ENCODE data around the gene ATP2A2. TPM values are rescaled to one million over a fixed set of nuclear protein-coding genes. Genes with fewer than 3 reads are reported as not detected.

The ATP2A2 gene
- total and polyA plus RNA-seq, 4 donors, result 129 to 304 (median 263) TPM

DNA sequence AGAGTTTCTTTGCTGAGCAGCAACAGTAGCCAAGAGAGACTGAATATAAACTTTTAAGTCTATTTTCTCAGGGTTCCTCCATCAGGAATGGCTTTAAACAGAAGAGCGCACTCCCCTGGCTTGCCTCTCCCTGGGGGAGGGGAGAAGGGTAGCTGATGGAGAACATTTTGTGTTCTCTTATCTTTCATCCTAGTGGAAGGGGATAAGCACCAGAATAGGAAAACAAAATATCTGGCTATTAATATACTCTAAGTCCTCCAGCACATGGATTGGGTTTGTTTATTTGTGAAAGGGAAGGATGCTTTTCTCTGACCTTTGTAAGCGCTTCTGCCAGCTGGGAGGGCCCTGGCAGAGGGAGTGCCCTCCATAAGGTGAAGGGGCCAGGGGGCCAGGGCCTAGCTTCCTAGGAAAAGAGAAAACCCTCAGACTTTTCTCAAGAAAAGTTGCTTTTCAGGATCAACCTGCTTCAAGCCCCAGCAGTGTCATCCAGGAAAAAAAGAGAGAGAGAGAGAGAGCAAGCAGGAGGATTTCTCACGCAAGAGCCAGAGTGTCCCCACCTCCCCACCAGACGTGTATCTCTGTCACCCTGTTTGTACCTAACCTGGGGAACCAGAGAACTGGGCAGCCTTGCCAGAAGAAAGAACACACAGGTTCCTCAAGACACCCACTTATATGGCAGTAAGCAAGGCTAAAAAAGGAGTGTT lies 34.3 kb upstream of the ATP2A2 start:
- WGBS (ENCODE audit: insufficient coverage), result no CpG with 5 or more reads among the region's 4 CpGs
- no peaks in the 10 kb centered on the region for H3K27me3 ChIP-seq (ENCODE audit: control insufficient read depth, insufficient read depth, low read length)

DNA sequence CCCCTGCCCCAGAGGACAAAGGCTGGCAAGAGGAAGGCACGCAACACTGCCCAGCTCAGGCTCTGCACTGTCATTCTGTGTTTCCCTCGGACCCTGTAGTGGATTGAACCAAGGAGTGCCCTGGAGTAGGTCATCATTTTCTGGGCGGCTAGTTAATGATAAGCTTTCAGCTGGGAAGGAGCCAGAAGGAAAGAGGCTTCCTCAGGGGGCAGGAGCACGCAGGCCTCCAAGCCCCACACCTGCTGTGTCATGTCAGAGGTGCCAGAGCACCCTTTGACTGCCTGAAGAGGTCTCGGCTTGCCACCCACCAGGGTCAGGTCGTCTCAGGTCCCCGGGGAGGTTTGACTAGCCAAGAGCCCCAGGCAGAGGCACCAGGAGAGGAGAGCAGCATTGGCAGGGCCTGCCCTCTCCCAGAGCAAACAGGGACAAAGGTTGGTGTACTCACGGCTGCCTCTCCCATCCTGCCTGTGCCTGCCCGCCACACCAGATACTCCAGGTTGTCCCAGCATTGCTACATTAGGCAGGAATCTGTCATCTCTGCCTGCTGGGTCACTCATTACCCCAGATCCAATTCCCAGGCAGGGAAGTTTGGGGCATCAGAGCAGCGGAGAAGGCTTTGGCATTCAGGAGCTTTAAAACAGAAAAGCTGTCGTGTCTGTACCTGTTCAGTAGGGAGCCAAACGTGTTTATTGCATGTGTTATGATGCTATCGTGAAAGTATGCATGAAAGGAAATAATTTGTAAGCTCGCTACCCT lies 33.5 kb upstream of the ATP2A2 start:
- Histone ChIP-seq H3K27me3 (ENCODE audit: control insufficient read depth, insufficient read depth, low read length) (no peaks in the 10 kb centered on the region), H3K4me1 (ENCODE audit: control insufficient read depth, insufficient read depth, low read length) (peaks cover 47% of the 10 kb centered on the region), H3K36me3 (ENCODE audit: control insufficient read depth, insufficient read depth, low read length) (peaks cover 10% of the 10 kb centered on the region), H3K4me3 (ENCODE audit: low read depth, low read length) (no peak overlapping the region), H3K9me3 (ENCODE audit: control insufficient read depth, insufficient read depth, low read length) (no peaks in the 10 kb centered on the region), H3K27ac (ENCODE audit: low read depth, low read length) (peak overlapping the region; percentile 50)
- no peak for DNase-seq (ENCODE audit: low read depth in 4 of 6, low spot score in 6 of 6)
- 59% methylated on average over 12 of the region's 14 CpGs for WGBS (ENCODE audit: insufficient coverage)

More for the DNA sequence above, 34.3 kb upstream of the ATP2A2 start:
- DNase-seq (ENCODE audit: low read depth in 4 of 6, low spot score in 6 of 6), result no peak
- Histone ChIP-seq H3K36me3 (ENCODE audit: control insufficient read depth, insufficient read depth, low read length) (peaks cover 10% of the 10 kb centered on the region), H3K9me3 (ENCODE audit: control insufficient read depth, insufficient read depth, low read length) (no peaks in the 10 kb centered on the region), H3K27ac (ENCODE audit: low read depth, low read length) (no peak overlapping the region), H3K4me1 (ENCODE audit: control insufficient read depth, insufficient read depth, low read length) (peaks cover 47% of the 10 kb centered on the region), H3K4me3 (ENCODE audit: low read depth, low read length) (no peak overlapping the region)

- 60% methylated on average over 1 of the region's 4 CpGs for WGBS (ENCODE audit: insufficient coverage)
- peaks cover 50% of the 10 kb centered on the region for H3K4me1 ChIP-seq (ENCODE audit: control insufficient read depth, insufficient read depth, low read length)
- no peak overlapping the region for H3K4me3 ChIP-seq (ENCODE audit: low read depth, low read length)
- H3K36me3 ChIP-seq (ENCODE audit: control insufficient read depth, insufficient read depth, low read length), result peaks cover 10% of the 10 kb centered on the region
- H3K9me3 ChIP-seq (ENCODE audit: control insufficient read depth, insufficient read depth, low read length), result no peaks in the 10 kb centered on the region
- no peak overlapping the region for H3K27ac ChIP-seq (ENCODE audit: low read depth, low read length)
- peak in 2 of 6 donors; percentile 52 to 53 for DNase-seq (ENCODE audit: low read depth in 4 of 6, low spot score in 6 of 6)
- H3K27me3 ChIP-seq (ENCODE audit: control insufficient read depth, insufficient read depth, low read length), result no peaks in the 10 kb centered on the region
Measured at GRCh38 chr12:110248096-110248447, 33.0 kb upstream of the ATP2A2 start.

DNA sequence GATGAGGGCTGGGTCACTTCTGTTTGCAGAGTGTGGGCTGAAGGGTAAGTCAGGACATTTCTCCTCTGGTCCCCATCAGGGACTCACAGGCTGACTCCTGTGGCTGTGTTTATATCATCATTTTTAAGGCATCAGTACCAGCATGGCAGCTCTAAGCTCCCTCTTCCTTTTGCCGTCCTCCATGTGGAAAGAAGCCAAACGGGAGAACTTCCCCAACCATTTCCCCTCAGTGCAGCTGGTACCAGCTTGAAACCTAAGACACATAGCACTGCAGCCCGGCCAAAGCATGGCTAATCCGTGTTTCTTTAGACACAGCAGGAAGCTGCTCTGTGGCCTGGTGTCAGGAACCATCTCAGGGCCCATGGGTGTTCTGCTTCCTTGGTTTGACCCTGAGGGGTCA lies 31.9 kb upstream of the ATP2A2 start:
- DNase-seq (ENCODE audit: low read depth in 4 of 6, low spot score in 6 of 6), result no peak
- Histone ChIP-seq H3K9me3 (ENCODE audit: control insufficient read depth, insufficient read depth, low read length) (no peaks in the 10 kb centered on the region), H3K27me3 (ENCODE audit: control insufficient read depth, insufficient read depth, low read length) (no peaks in the 10 kb centered on the region), H3K36me3 (ENCODE audit: control insufficient read depth, insufficient read depth, low read length) (peaks cover 10% of the 10 kb centered on the region), H3K4me1 (ENCODE audit: control insufficient read depth, insufficient read depth, low read length) (peaks cover 50% of the 10 kb centered on the region), H3K4me3 (ENCODE audit: low read depth, low read length) (no peak overlapping the region), H3K27ac (ENCODE audit: low read depth, low read length) (peak overlapping the region; percentile 75)
- 29% methylated on average over 4 of the region's 4 CpGs for WGBS (ENCODE audit: insufficient coverage)

DNA sequence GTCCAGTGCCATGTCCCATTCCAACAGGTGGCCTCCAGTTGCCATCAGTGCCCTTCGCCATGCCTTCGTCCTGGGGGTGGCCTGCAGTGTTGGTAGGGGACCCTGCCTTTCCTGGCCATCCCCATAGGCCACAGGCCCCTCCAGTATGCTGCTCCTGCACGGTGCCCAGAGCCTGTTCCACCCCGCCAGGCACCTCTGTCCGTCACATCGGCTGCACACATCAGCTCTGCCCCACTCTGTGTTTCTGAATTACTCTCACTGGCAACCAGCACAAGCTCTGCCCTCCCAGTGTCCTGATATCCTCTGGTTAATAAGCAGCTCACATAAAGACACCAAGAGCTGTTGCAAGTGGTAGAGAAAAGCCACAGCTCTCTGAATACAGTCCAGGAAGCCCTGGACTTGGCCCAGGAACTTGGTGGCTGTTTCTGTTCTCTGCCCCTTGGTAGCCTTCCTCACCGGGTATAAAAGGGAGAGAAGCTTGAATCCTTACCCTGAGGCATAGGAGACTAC lies 31.3 kb upstream of the ATP2A2 start:
- Histone ChIP-seq H3K9me3 (ENCODE audit: control insufficient read depth, insufficient read depth, low read length) (no peaks in the 10 kb centered on the region), H3K36me3 (ENCODE audit: control insufficient read depth, insufficient read depth, low read length) (peaks cover 7% of the 10 kb centered on the region), H3K27me3 (ENCODE audit: control insufficient read depth, insufficient read depth, low read length) (no peaks in the 10 kb centered on the region), H3K4me3 (ENCODE audit: low read depth, low read length) (no peak overlapping the region), H3K4me1 (ENCODE audit: control insufficient read depth, insufficient read depth, low read length) (peaks cover 50% of the 10 kb centered on the region), H3K27ac (ENCODE audit: low read depth, low read length) (peak overlapping the region; percentile 75)
- 62% methylated on average over 6 of the region's 7 CpGs for WGBS (ENCODE audit: insufficient coverage)
- peak in 4 of 6 donors; percentile 48 to 81 (median 64) for DNase-seq (ENCODE audit: low read depth in 4 of 6, low spot score in 6 of 6)

DNA sequence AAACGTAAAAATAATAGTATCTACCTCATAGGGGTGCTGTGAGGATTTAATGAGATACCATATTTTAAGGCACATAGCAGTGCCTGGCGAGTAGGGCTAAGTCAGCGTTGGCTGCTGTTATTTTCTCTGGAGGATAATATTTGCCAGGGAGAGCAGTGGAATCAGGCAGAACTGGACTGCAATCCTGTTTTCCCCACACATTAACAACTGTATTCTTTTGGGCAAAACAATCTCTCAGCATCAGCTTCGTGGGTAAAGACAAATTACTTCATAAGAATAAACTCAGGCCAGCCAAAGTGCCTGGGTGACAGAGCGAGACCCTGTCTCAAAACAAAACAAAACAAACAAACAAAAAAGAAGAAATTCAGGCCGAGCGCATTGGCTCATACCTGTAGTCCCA lies 29.7 kb upstream of the ATP2A2 start:
- WGBS (ENCODE audit: insufficient coverage), result 100% methylated on average over 2 of the region's 7 CpGs
- H3K9me3 ChIP-seq (ENCODE audit: control insufficient read depth, insufficient read depth, low read length), result no peaks in the 10 kb centered on the region
- no peaks in the 10 kb centered on the region for H3K27me3 ChIP-seq (ENCODE audit: control insufficient read depth, insufficient read depth, low read length)
- peaks cover 3% of the 10 kb centered on the region for H3K36me3 ChIP-seq (ENCODE audit: control insufficient read depth, insufficient read depth, low read length)
- no peak for DNase-seq (ENCODE audit: low read depth in 4 of 6, low spot score in 6 of 6)
- H3K4me3 ChIP-seq (ENCODE audit: low read depth, low read length), result no peak overlapping the region
- H3K4me1 ChIP-seq (ENCODE audit: control insufficient read depth, insufficient read depth, low read length), result peaks cover 45% of the 10 kb centered on the region
- H3K27ac ChIP-seq (ENCODE audit: low read depth, low read length), result no peak overlapping the region

- no peak for DNase-seq (ENCODE audit: low read depth in 4 of 6, low spot score in 6 of 6)
- Histone ChIP-seq H3K36me3 (ENCODE audit: control insufficient read depth, insufficient read depth, low read length) (peaks cover 3% of the 10 kb centered on the region), H3K27ac (ENCODE audit: low read depth, low read length) (no peak overlapping the region), H3K9me3 (ENCODE audit: control insufficient read depth, insufficient read depth, low read length) (no peaks in the 10 kb centered on the region), H3K27me3 (ENCODE audit: control insufficient read depth, insufficient read depth, low read length) (no peaks in the 10 kb centered on the region), H3K4me3 (ENCODE audit: low read depth, low read length) (no peak overlapping the region), H3K4me1 (ENCODE audit: control insufficient read depth, insufficient read depth, low read length) (peaks cover 36% of the 10 kb centered on the region)
- WGBS (ENCODE audit: insufficient coverage), result 85% methylated on average over 7 of the region's 9 CpGs
Measured at GRCh38 chr12:110252716-110253115, 28.3 kb upstream of the ATP2A2 start.

GRCh38 chr12:110253176-110253575 lies 27.9 kb upstream of the ATP2A2 start:
- Histone ChIP-seq H3K4me3 (ENCODE audit: low read depth, low read length) (no peak overlapping the region), H3K27ac (ENCODE audit: low read depth, low read length) (no peak overlapping the region), H3K4me1 (ENCODE audit: control insufficient read depth, insufficient read depth, low read length) (peaks cover 31% of the 10 kb centered on the region), H3K36me3 (ENCODE audit: control insufficient read depth, insufficient read depth, low read length) (peaks cover 3% of the 10 kb centered on the region), H3K9me3 (ENCODE audit: control insufficient read depth, insufficient read depth, low read length) (no peaks in the 10 kb centered on the region), H3K27me3 (ENCODE audit: control insufficient read depth, insufficient read depth, low read length) (no peaks in the 10 kb centered on the region)
- WGBS (ENCODE audit: insufficient coverage), result 79% methylated on average over 3 of the region's 9 CpGs
- DNase-seq (ENCODE audit: low read depth in 4 of 6, low spot score in 6 of 6), result no peak

GRCh38 chr12:110254971-110255540 lies 26.0 kb upstream of the ATP2A2 start:
- DNase-seq (ENCODE audit: low read depth in 4 of 6, low spot score in 6 of 6), result no peak
- WGBS (ENCODE audit: insufficient coverage), result 95% methylated on average over 4 of the region's 6 CpGs
- Histone ChIP-seq H3K36me3 (ENCODE audit: control insufficient read depth, insufficient read depth, low read length) (no peaks in the 10 kb centered on the region), H3K4me3 (ENCODE audit: low read depth, low read length) (no peak overlapping the region), H3K9me3 (ENCODE audit: control insufficient read depth, insufficient read depth, low read length) (no peaks in the 10 kb centered on the region), H3K4me1 (ENCODE audit: control insufficient read depth, insufficient read depth, low read length) (peaks cover 14% of the 10 kb centered on the region), H3K27me3 (ENCODE audit: control insufficient read depth, insufficient read depth, low read length) (no peaks in the 10 kb centered on the region), H3K27ac (ENCODE audit: low read depth, low read length) (no peak overlapping the region)

Data from spinal cord (tissue), 10 donors.